ENCODE data around the gene PCNX3. TPM values are rescaled to one million over a fixed set of nuclear protein-coding genes. Genes with fewer than 3 reads are reported as not detected.

Gene PCNX3
- total and polyA plus RNA-seq, 10 of the 15 experiments (the other 5 are each of a cell fraction or from before 2014, with no cell fraction given): 0.03 to 46.6 (median 8.4) TPM

DNA sequence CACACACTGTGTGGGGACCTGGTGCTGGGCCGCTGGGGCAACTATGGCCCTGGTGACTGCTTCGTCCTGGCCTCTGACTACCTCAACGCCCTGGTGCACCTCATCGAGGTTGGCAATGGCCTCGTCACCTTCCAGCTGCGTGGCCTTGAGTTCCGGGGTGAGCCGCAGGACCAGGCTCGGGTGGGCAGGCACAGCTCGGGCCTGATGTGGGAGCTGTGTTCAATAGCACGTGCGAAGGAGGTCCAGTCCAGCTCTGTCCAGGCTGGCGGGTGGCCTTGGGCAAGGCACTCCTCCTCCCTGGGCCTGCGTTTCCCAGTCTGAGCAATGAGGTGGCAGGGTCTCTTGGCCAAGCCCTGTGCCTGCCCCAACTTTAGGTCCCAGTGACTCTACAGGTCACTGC, 14.0 kb downstream of the PCNX3 start:
- TF ChIP-seq, protein P1, sequence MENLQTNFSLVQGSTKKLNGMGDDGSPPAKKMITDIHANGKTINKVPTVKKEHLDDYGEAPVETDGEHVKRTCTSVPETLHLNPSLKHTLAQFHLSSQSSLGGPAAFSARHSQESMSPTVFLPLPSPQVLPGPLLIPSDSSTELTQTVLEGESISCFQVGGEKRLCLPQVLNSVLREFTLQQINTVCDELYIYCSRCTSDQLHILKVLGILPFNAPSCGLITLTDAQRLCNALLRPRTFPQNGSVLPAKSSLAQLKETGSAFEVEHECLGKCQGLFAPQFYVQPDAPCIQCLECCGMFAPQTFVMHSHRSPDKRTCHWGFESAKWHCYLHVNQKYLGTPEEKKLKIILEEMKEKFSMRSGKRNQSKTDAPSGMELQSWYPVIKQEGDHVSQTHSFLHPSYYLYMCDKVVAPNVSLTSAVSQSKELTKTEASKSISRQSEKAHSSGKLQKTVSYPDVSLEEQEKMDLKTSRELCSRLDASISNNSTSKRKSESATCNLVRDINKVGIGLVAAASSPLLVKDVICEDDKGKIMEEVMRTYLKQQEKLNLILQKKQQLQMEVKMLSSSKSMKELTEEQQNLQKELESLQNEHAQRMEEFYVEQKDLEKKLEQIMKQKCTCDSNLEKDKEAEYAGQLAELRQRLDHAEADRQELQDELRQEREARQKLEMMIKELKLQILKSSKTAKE (IDR thresholded peaks at IDR 0.05; ENCODE audit: low read depth, poor library complexity, severe bottlenecking): no peak
- TF ChIP-seq MXI1 (IDR thresholded peaks at IDR 0.05; ENCODE audit: low read depth, low read length) (no peak), SMAD5 (IDR thresholded peaks at IDR 0.05; ENCODE audit: low read depth) (no peak), CREM (IDR thresholded peaks at IDR 0.05; ENCODE audit: low read depth) (no peak), MEF2B (IDR thresholded peaks at IDR 0.05; ENCODE audit: partially characterized antibody, poor library complexity, severe bottlenecking) (no peak), NFIC (IDR thresholded peaks at IDR 0.05; ENCODE audit: low read depth, low read length) (no peak), STAT1 (conservative IDR thresholded peaks at IDR 0.05) (no peak), TAF1 (IDR thresholded peaks at IDR 0.05; ENCODE audit: borderline replicate concordance, low read depth, low read length) (no peak)
- RAD21 ChIA-PET (ENCODE audit: unreplicated experiment): no interaction called here
- Histone ChIP-seq H4K20me1 (ENCODE audit: control insufficient read depth, insufficient read depth) (no peaks in the 10 kb centered on the region), H3K4me2 (ENCODE audit: control insufficient read depth, insufficient read depth) (no peak overlapping the region), H3K79me2 (ENCODE audit: control insufficient read depth, insufficient read depth, low read length) (no peaks in the 10 kb centered on the region), H3K36me3 (ENCODE audit: control insufficient read depth in 2 of 2, insufficient read depth in 2 of 2, low read length in 1 of 2) (peaks cover 32 to 42% of the 10 kb centered on the region in 2 experiments), H3K27me3 (replicated peaks in 1 of 2; ENCODE audit: control insufficient read depth in 2 of 2, insufficient read depth in 2 of 2, low read length in 1 of 2) (no peaks in the 10 kb centered on the region), H3K27ac (ENCODE audit: control insufficient read depth, insufficient read depth) (no peak overlapping the region), H3K4me1 (ENCODE audit: control insufficient read depth, insufficient read depth, low read length) (no peaks in the 10 kb centered on the region), H2AFZ (ENCODE audit: control insufficient read depth, low read depth, low read length) (no peak overlapping the region), H3K9me3 (replicated peaks; ENCODE audit: control insufficient read depth, insufficient read depth, low read length) (no peaks in the 10 kb centered on the region), H3K4me3 (no peak overlapping the region), H3K9ac (ENCODE audit: control insufficient read depth, insufficient read depth, low read length) (no peak overlapping the region)
- CTCF ChIA-PET: interaction anchor here (0.5 kb wide), 1 partner anchor 255 kb away, joined by 3 read pairs; no protein-coding TSS in a partner anchor
- intact Hi-C loops (cut with micrococcal nuclease; ENCODE audit: unreplicated experiment) (loop anchor here (5.0 kb wide), 1 partner anchor 78 kb away; no protein-coding TSS in a partner anchor), in situ Hi-C loops (cut with MboI) (no loop called here)
- no peak for ATAC-seq
- DNase-seq (ENCODE audit: low read depth, low spot score): no peak
- SMC1A ChIA-PET (ENCODE audit: uncharacterized antibody, unreplicated experiment): no interaction called here
- POLR2A ChIA-PET: no interaction called here
- no peak for FAIRE-seq
- no TSS peak for BruUV-seq (replicated peaks)
- WGBS (ENCODE audit: insufficient coverage, insufficient replicate concordance, low lambda C conversion rate, missing lambda C conversion rate): 98% methylated on average over 14 of the region's 14 CpGs
